Duodenal mucosa (tissue), 2 donors: ENCODE results near the gene SOAT2.

Experiments used
- H3K27ac ChIP-seq: one replicate; pipeline ENCODE4 v1.7.0; 2013; ENCODE audit warnings: low read depth, low read length
- H3K27me3 ChIP-seq, 2 donors: one replicate each; pipeline ENCODE4 v1.7.0; 2013; ENCODE audit warnings: low read length in 2 of 2, control low read depth in 1 of 2; ENCODE audit not compliant: insufficient read depth in 2 of 2, control insufficient read depth in 1 of 2
- H3K36me3 ChIP-seq, 2 donors: one replicate each; pipeline ENCODE4 v1.7.0; 2013; ENCODE audit warnings: low read length in 2 of 2, control low read depth in 1 of 2; ENCODE audit not compliant: insufficient read depth in 2 of 2, control insufficient read depth in 1 of 2
- H3K4me1 ChIP-seq, 2 donors: one replicate each; pipeline ENCODE4 v1.7.0; 2013; ENCODE audit warnings: low read length in 2 of 2, control low read depth in 1 of 2; ENCODE audit not compliant: insufficient read depth in 2 of 2, control insufficient read depth in 1 of 2
- H3K4me3 ChIP-seq, 2 donors: one replicate each; pipeline ENCODE4 v1.7.0; 2013; ENCODE audit warnings: low read length in 2 of 2, low read depth in 1 of 2
- H3K9ac ChIP-seq, 2 donors: one replicate each; pipeline ENCODE4 v1.7.0; 2013; ENCODE audit warnings: low read length in 2 of 2, low read depth in 1 of 2
- H3K9me3 ChIP-seq, 2 donors: one replicate each; pipeline ENCODE4 v1.7.0; 2013; ENCODE audit warnings: low read length in 2 of 2, control low read depth in 1 of 2; ENCODE audit not compliant: control insufficient read depth in 1 of 2

SOAT2 gene

DNA sequence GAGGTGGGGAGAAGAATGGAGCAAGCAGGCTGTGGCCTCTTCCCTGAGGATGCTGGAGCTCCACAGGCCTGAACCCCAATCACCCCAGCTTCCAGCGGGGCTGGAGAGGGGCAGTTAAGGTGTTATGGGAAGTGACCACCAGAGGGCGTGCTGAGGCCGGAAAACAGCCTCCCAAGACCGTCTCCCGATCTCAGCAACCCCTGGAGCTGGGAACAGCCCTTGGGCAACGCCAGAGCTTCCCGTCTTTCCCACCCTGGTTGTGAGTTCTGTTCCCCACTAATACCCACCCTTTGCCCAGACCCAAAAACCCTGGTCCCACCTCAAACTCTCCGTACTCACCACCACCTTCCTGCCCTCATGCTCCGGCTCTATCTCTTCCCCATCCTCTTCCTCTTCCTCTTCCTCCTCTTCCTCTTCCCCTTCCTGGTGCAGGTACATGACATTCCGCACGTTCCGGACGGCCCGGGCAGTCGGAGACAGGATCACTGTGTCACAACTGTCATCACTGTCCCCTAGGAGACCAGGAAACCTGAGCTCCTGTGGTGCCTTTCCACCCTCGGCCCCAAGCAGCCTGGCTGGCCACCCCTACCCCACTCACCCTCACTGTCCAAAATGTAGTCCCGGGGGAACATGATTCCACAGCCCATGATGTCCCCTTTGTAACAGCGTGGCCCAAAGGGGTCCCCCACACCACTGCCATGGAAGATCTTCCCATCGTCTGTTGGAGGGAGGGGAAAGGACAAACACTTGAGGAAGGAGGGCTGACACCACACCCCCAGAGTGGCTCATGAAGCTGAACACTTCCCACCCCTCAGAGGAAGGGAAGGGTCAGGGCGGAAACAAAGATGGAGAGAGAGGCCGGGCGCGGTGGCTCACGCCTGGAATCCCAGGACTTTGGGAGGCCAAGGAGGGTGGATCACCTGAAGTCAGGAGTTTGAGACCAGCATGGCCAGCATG, 37.0 kb upstream of the SOAT2 start:
- no peak overlapping the region for H3K4me3 ChIP-seq
- peaks cover 22 to 53% of the 10 kb centered on the region in 2 donors for H3K36me3 ChIP-seq
- peak overlapping the region; percentile 61 for H3K27ac ChIP-seq
- peak overlapping the region in 1 of 2 donors; percentile 24 for H3K9ac ChIP-seq
- no peaks in the 10 kb centered on the region for H3K9me3 ChIP-seq
- H3K4me1 ChIP-seq = peaks cover 15 to 22% of the 10 kb centered on the region in 2 donors
- H3K27me3 ChIP-seq = no peaks in the 10 kb centered on the region

DNA sequence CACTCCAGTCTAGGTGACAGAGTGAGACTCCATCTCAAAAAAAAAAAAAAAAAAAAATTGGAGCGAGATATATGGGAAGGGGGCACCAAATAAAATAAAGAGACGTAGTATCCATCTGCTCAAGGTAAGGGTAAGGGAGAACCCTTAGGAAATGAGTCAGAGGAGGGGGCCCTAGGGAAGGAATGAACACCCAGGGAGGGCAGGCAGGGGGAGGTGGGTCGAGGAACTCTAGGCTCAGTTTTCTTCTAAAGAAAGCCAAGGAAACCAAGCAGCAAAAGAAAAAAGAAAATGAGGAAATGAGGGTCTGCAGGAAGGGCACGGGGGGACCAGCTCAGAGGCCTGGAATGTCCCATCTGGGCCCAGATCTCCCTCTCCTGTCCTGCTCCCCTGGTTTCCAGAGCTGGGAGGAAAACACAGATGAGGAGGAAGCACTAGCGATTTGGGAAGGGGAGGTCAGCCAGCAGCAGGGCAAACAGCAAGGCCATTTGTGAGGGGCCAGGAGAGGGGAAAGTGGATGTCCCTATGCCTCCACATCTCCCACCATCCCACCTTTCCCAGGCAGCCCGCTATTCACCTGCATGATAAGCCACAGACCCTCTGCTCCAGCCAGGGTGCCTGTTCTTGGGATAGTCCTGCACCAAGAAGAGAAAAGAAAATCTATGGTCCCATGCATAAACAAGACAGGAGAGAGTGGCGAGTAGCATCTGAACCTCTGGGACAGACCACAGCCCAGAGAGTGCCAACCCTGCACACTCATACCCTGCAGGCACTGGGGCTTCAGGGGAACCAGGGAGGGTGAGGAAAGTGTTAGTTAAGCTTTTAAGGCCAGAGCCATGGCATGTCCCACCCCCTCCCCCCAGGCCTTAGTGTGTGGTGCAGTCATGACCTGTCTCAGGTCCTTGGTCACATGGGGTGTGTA, 36.0 kb upstream of the SOAT2 start:
- no peak overlapping the region for H3K4me3 ChIP-seq
- H3K36me3 ChIP-seq = peaks cover 22 to 55% of the 10 kb centered on the region in 2 donors
- H3K4me1 ChIP-seq = peaks cover 16 to 17% of the 10 kb centered on the region in 2 donors
- no peaks in the 10 kb centered on the region for H3K9me3 ChIP-seq
- no peak overlapping the region for H3K27ac ChIP-seq
- H3K27me3 ChIP-seq = no peaks in the 10 kb centered on the region
- no peak overlapping the region for H3K9ac ChIP-seq

- H3K36me3 ChIP-seq = peaks cover 22 to 59% of the 10 kb centered on the region in 2 donors
- H3K9me3 ChIP-seq = no peaks in the 10 kb centered on the region
- peaks cover 13 to 24% of the 10 kb centered on the region in 2 donors for H3K4me1 ChIP-seq
- H3K4me3 ChIP-seq = no peak overlapping the region
- H3K27ac ChIP-seq = no peak overlapping the region
- no peak overlapping the region for H3K9ac ChIP-seq
- H3K27me3 ChIP-seq = no peaks in the 10 kb centered on the region
These were observed 35.1 kb upstream of the SOAT2 start for GRCh38 chr12:53067993-53068770.

- no peaks in the 10 kb centered on the region for H3K27me3 ChIP-seq
- no peak overlapping the region for H3K9ac ChIP-seq
- no peak overlapping the region for H3K27ac ChIP-seq
- peaks cover 9 to 24% of the 10 kb centered on the region in 2 donors for H3K4me1 ChIP-seq
- H3K9me3 ChIP-seq = no peaks in the 10 kb centered on the region
- H3K36me3 ChIP-seq = peaks cover 22 to 55% of the 10 kb centered on the region in 2 donors
- H3K4me3 ChIP-seq = no peak overlapping the region
These were observed 34.3 kb upstream of the SOAT2 start for GRCh38 chr12:53068811-53069585.

DNA sequence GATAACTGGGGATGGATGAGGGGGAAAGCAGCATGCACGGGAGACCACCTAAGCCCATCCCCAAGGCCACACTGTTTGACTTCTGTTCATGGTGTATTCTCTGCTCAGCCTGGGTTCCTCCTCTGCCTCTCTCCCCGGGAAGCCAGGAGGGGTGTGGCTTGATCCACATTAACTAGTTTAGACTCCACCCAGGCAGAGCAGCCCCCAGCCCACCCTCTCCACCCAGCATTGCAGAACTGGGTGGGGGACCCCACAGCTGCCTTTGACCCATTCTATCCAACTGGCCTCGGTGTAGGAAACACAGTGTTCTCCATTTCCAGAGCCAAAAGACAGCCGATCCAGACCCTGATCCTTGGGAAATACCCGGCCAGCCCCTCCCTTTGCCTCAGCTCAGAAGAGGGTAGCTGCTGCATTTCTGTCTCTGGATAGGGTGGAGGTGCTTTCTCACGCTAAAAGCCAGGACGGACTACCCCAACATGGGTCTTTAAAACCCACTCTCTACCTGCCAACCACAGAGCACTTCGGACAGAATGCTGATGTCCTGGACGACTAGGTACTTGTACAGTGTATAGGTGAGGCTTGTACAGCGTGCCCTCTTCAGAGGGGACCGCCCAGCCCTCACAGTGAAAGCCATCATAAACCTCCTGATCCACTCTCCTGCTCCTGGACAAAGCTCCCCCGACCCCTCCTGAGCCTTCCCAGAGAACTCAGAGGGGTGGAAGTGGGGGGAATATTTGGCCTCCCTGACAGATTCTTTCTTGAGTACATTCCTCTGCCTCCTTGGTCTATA, 33.5 kb upstream of the SOAT2 start:
- Histone ChIP-seq H3K27ac (no peak overlapping the region), H3K9ac (no peak overlapping the region)

GRCh38 chr12:53070877-53071492, 32.3 kb upstream of the SOAT2 start:
- peaks cover 23 to 59% of the 10 kb centered on the region in 2 donors for H3K36me3 ChIP-seq
- H3K4me1 ChIP-seq = peaks cover 12 to 23% of the 10 kb centered on the region in 2 donors

More for the DNA sequence above, 33.5 kb upstream of the SOAT2 start:
- peaks cover 22 to 57% of the 10 kb centered on the region in 2 donors for H3K36me3 ChIP-seq
- no peaks in the 10 kb centered on the region for H3K9me3 ChIP-seq
- no peaks in the 10 kb centered on the region for H3K27me3 ChIP-seq
- no peak overlapping the region for H3K4me3 ChIP-seq
- H3K4me1 ChIP-seq = peaks cover 12 to 24% of the 10 kb centered on the region in 2 donors

GRCh38 chr12:53071591-53072551, 31.4 kb upstream of the SOAT2 start:
- no peak overlapping the region for H3K4me3 ChIP-seq
- H3K27ac ChIP-seq = no peak overlapping the region
- no peaks in the 10 kb centered on the region for H3K9me3 ChIP-seq
- peaks cover 23 to 65% of the 10 kb centered on the region in 2 donors for H3K36me3 ChIP-seq
- H3K4me1 ChIP-seq = peaks cover 12 to 17% of the 10 kb centered on the region in 2 donors
- H3K9ac ChIP-seq = no peak overlapping the region
- H3K27me3 ChIP-seq = no peaks in the 10 kb centered on the region

More at GRCh38 chr12:53070877-53071492, 32.3 kb upstream of the SOAT2 start:
- Histone ChIP-seq H3K9me3 (no peaks in the 10 kb centered on the region), H3K27me3 (no peaks in the 10 kb centered on the region), H3K4me3 (no peak overlapping the region), H3K27ac (no peak overlapping the region), H3K9ac (no peak overlapping the region)

DNA sequence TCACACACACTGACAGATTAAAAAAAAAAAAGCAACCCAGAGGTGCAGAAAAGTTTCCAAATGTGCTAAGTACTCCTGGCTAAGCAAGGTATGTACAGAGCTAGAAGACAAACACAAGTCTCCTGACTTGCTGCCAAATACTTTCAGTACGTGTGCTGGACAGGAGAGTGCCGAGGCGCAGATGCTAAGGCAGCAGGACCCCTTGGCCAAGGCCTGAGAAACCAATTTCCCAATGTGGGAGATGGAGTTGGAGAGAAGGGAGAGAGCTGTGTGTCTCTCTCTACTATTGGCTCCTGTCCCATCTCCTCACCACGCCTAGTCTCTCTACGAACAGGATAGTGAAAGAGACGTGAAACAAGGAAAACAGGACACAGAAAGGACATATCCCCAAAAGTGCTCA, 29.4 kb upstream of the SOAT2 start:
- no peak overlapping the region for H3K4me3 ChIP-seq
- peaks cover 17 to 30% of the 10 kb centered on the region in 2 donors for H3K4me1 ChIP-seq
- H3K36me3 ChIP-seq = peaks cover 23 to 47% of the 10 kb centered on the region in 2 donors
- H3K27ac ChIP-seq = no peak overlapping the region
- H3K9me3 ChIP-seq = no peaks in the 10 kb centered on the region
- H3K27me3 ChIP-seq = no peaks in the 10 kb centered on the region
- H3K9ac ChIP-seq = no peak overlapping the region
